HK-2 (cell line): ENCODE measurements around the gene STAMBPL1.

Experiments used
- DNase-seq: peaks from one replicate; pipeline ENCODE4 v3.0.0-alpha.2; 2018; ENCODE audit not compliant: unreplicated experiment

The STAMBPL1 gene

DNA sequence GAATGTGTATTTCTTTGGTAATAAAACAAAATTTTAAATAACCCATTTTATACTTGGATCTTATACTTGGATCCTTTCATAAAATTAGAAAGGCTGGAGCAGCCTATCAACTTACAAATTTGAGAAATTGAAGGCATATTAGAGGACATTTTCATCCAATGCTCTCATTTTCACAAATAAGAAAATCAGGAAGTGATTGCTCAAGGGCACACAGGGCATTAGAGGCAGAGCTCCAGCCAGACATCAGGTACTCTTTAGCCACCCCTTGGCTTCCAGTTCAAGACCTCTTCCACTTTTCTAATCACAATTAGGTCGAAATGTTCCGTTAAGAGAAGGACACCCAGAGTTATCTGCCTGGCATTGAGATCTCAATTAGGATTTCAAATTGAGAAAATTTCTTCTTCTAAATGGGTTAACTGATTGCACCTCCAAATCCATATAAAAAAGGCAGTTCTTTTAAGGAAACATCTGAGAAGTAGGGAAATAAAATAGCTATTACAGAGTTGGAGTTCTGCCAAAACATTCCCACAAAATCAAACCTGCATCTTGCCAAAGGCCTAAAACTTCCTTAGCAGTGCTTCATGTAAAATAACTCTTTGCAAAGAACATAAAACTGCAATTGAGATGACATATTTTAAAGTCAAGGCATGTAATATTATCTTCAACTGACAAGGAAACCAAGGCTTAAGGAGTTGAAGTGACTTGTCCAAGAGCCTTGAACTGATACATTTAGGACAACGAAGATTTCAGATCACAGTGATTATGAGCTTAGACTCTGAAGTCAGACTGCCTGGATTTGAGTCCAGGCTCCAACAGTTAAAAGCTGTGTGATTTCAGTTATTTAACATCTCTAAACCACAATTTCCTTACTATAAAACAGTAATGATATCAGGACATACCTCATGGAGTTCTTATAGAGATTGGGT, 70.1 kb downstream of the STAMBPL1 start:
- DNase-seq, result no peak

DNA sequence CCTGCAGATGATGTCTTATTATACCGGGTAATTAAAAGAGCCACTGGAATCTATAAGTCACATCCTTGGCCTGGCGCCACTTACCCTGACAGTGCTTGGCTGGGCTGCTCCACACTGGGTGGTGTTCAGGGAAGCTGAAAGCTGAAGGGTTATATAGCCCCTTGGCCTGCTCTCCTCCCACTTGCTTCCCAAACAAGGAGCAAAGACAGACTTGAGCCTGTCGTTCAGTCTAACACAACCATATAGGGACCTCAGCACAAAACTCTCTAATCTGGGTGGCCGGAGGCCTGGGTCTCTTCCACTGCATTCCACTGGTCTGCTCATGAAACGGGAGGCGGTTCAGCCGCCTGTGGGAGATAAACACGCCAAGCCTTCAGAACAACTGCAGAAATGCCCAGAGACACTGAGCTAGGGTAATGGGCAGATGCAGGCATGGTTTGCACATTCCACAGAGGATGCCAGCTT, 72.6 kb downstream of the STAMBPL1 start, which contains the start of gene ACTA2:
TSS of gene ACTA2 (minus strand) at position 127 of the 465 bp plus-strand sequence. CDS start 3,843 bp downstream, outside the sequence.
- DNase-seq, result no peak

- DNase-seq, result no peak
Measured at GRCh38 chr10:88953662-88954061, 73.6 kb downstream of the STAMBPL1 start.

DNA sequence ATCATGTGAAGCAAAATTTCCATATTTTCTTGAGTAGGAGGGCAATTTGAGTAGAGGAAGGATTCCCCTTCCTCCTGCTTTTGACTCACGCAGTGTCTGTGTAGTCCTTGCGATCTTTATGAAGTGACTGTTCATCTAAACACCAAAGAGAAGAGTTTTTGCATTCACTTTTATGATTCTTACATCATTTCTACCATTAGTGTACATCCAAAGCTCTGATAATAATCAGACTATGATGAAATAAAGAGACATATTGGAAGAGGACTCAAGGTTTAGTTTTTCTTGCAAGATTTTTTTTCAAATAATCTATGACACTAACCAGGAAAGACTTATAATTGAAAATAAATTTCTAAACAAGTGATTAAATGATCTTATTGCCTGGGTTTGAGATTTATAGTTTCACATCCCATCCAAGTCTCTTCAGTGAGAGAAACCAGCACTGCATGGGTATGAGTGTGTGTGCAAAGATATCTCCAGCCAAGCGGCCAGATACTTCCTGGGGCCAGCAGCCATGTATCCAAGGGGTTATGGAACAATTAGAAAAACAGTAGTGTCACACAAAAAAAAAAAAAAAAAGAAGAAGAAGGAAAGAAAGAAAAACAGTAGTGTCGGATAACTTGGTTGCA, 74.5 kb downstream of the STAMBPL1 start:
- DNase-seq, result no peak

DNA sequence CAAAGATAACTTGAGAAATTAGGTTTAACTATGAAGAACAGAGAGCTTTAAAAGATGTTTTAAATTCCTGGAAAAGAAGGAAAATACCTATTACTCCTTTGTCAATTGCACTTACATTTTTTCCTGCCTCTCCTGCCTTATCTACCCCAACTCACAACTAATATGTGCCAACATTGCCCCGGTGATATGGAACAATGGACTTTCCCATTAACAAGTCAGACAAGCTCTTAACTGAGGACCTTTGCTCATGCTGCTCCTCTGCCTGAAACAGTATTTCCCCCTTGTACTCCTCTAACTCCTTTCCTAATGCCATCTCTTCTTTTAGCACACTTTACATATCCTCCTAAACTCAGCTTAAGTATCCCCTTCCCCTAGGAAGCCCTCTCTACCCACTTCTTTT, 77.3 kb downstream of the STAMBPL1 start:
- DNase-seq, result no peak

DNA sequence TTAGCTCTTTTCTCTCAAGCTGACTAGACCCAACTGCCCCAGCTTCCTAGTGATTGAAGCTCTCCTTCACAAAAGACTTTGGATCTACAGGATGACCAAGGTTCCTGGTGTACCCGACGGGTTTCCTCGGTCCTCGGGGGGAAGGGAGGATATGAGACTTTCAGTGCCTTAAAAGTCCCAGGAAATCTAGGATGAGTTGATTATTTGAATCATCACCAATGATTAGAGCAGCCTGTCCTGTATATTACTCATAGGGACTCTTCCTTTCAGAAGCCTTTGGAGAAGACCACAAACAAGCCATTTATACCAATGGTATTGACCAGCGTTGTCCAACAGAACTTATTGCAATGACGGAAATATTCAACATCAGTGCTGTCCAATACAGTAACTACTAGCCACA, 78.7 kb downstream of the STAMBPL1 start:
- DNase-seq, result no peak

- DNase-seq, result no peak
Measured at GRCh38 chr10:88960802-88961201, 80.8 kb downstream of the STAMBPL1 start.

DNA sequence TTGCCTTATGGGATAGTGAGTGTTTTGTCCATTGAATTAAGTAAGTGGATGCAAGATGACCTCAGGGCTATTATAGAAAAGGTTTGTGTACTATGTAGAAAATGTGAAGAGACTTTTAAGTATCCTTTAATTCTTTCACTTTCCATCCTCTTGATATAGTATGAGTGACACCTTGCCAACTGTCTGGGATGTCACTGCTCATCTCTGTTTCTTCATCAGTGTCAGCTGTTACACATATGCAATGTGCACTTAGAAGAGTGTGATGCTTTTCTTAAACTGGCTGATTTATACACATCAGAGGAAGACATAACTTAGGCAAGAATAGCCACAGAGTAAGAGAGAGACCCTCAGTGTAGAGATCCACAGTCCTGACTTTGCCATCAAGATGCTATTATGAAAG, 81.2 kb downstream of the STAMBPL1 start:
- DNase-seq, result no peak

- DNase-seq, result no peak
Measured at GRCh38 chr10:88962336-88962735, 82.3 kb downstream of the STAMBPL1 start.

GRCh38 chr10:88963318-88963717, 83.3 kb downstream of the STAMBPL1 start:
- DNase-seq, result no peak

GRCh38 chr10:88964360-88964759, 84.3 kb downstream of the STAMBPL1 start:
- DNase-seq, result no peak

DNA sequence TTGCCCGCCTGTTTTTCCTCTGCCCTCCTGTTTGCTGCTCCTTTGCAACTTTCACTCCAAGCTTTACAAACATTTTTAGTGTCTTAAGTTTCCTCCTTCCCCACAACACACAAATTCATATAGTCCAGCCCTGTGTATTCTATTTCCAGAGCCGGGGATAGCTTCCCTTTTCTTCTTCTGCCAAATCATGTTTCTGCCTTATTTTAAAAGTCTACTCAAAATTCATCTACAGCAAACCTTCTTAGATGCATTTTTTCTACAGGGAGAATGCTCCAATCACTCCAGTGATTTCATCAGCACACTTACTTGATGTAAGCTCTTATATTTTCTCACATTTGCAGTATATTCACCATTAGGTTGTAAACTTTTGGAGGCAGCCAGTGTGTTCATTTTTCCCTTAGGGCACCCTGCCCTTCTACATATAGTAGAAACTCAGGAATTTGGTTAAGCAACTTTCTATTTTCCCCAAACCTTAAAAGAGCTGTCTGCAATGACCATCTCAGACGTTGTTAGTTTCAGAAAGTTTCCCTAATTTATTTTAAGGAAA, 84.9 kb downstream of the STAMBPL1 start:
- no peak for DNase-seq

GRCh38 chr10:88966797-88967196, 86.8 kb downstream of the STAMBPL1 start:
- DNase-seq, result no peak

- DNase-seq, result no peak
Measured at GRCh38 chr10:88968391-88968790, 88.3 kb downstream of the STAMBPL1 start.

- no peak for DNase-seq
Measured at GRCh38 chr10:88971221-88972061, 91.4 kb downstream of the STAMBPL1 start.
